Activated naive CD4-positive, alpha-beta T cell treated with anti-CD3 and anti-CD28 coated beads, Interleukin-2, amount 50 U/mL, for 72 hours (primary cell): ENCODE results near the gene BACH1. TPM values are rescaled to one million over a fixed set of nuclear protein-coding genes. Genes with fewer than 3 reads are reported as not detected.
"Not testable (repeated sequence)": the region's sequence is repeated elsewhere in the genome, so short reads cannot be mapped to it uniquely, and the experiment has no call there.

Experiments used
- ATAC-seq, 2 donors: fragments of 150-1000 bp; cut with Tn5 transposase; 2 replicates each; pipeline ENCODE4 v1.10.0; 2021; ENCODE audit warnings: mild to moderate bottlenecking in 2 of 2, moderate library complexity in 2 of 2
- DNase-seq, 2 donors: peaks; one replicate each; pipeline ENCODE4 v3.0.0; 2021 to 2022; ENCODE audit warnings: low spot score in 2 of 2
- H3K27ac Mint-ChIP-seq, 2 donors: one replicate each; pipeline ENCODE4 v1.8.0; 2022; ENCODE audit warnings: mild to moderate bottlenecking in 2 of 2, mixed read lengths in 2 of 2
- H3K36me3 Mint-ChIP-seq, 2 donors: one replicate each; pipeline ENCODE4 v1.8.0; 2022; ENCODE audit warnings: mixed read lengths in 2 of 2
- H3K9me3 Mint-ChIP-seq, 2 donors: one replicate each; pipeline ENCODE4 v1.8.0; 2022; ENCODE audit warnings: mixed read lengths in 2 of 2
- total RNA-seq, 2 donors: library from RNA; stranded (reverse); gene quantifications; one replicate each; pipeline ENCODE4 v1.2.3, GENCODE V29; 2022

BACH1 gene
- total RNA-seq, 2 donors from 2014 or later: 22.1 to 40.7 TPM

DNA sequence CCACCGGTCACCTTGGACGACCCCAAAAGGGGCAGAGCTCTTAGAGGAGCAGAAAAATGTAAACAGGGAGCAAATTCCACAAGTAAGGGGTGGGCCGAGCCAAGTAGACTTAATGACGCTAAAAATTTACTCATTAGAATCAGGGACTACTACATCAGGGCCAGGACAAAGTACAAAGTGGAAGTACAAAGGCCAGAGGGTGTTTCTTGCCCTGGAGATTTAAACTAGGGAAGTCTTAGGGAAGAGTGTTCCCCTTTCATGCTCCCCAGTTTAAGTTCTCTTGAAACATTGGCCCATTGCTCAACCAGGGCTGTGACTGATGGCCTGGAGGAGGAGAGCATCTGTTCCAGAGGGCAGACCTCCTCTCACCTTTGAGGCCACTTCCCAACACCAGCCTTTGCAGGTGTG lies 48.6 kb downstream of the BACH1 start:
- H3K27ac Mint-ChIP-seq: peak overlapping the region in 1 of 2 donors; percentile 65
- H3K36me3 Mint-ChIP-seq: peaks cover 2 to 18% of the 10 kb centered on the region in 2 donors
- H3K9me3 Mint-ChIP-seq: no peaks in the 10 kb centered on the region
- DNase-seq (no peak), ATAC-seq (no peak)

DNA sequence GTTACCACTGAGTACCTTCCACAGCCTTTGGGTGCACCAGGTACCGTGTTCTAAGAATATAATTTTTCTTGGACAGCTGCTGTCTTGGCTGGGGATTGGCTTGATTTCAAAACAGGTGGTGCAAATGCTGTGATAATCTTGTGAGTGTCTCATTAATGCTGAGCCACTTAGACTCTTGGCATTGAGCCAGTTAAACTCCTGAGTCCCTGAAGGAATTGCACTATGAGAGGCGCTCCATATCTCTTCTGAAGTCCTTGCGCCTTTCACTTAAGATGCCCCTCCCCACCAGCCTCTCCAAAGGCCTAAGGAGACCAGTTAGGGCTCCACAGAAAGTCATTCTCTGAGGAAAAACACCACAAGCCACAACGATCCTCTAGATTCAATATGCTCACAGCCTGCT lies 51.0 kb downstream of the BACH1 start:
- no peak for DNase-seq
- ATAC-seq: no peak
- Mint-ChIP-seq H3K36me3 (peaks cover 18 to 26% of the 10 kb centered on the region in 2 donors), H3K9me3 (peaks cover 10 to 13% of the 10 kb centered on the region in 2 donors), H3K27ac (no peak overlapping the region)

GRCh38 chr21:29350246-29350779 lies 51.6 kb downstream of the BACH1 start:
- ATAC-seq (no peak), DNase-seq (no peak)
- Mint-ChIP-seq H3K9me3 (peaks cover 12 to 15% of the 10 kb centered on the region in 2 donors), H3K36me3 (peaks cover 24 to 30% of the 10 kb centered on the region in 2 donors), H3K27ac (no peak overlapping the region)

GRCh38 chr21:29351691-29352090 lies 53.0 kb downstream of the BACH1 start:
- DNase-seq (no peak), ATAC-seq (no peak)
- Mint-ChIP-seq H3K36me3 (peaks cover 26% of the 10 kb centered on the region in 2 donors), H3K9me3 (peaks cover 12 to 15% of the 10 kb centered on the region in 2 donors), H3K27ac (no peak overlapping the region)

- Mint-ChIP-seq H3K9me3 (peaks cover 12 to 15% of the 10 kb centered on the region in 2 donors), H3K36me3 (peaks cover 24 to 26% of the 10 kb centered on the region in 2 donors)
- ATAC-seq, DNase-seq, H3K27ac Mint-ChIP-seq: not testable (repeated sequence)
These were observed 56.5 kb downstream of the BACH1 start for GRCh38 chr21:29355043-29355710.

DNA sequence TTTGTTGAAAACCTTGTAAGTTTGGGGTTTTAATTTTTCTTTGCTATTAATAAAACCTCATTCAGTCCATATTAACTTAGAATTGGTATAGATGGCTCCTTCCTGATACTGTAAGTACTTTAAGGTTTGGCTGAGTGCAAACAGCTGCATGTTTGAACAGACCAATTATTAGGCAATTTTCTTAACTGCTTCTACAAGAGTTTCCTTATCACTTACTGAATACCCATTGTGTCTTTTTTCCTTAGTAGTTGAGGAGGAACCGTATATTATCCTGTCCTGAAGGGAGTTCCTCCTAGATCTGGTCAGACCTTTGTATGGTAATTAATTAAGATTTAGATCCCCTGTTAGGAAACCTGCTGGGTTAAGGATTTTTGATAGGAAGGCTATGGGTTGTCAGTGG lies 57.6 kb downstream of the BACH1 start:
- DNase-seq, ATAC-seq, H3K27ac Mint-ChIP-seq: not testable (repeated sequence)
- peaks cover 24 to 26% of the 10 kb centered on the region in 2 donors for H3K36me3 Mint-ChIP-seq
- peaks cover 12 to 15% of the 10 kb centered on the region in 2 donors for H3K9me3 Mint-ChIP-seq

GRCh38 chr21:29356810-29357209 lies 58.1 kb downstream of the BACH1 start:
- not testable (repeated sequence) for DNase-seq, ATAC-seq, H3K27ac Mint-ChIP-seq
- Mint-ChIP-seq H3K9me3 (peaks cover 12 to 15% of the 10 kb centered on the region in 2 donors), H3K36me3 (peaks cover 24 to 26% of the 10 kb centered on the region in 2 donors)

GRCh38 chr21:29359718-29360117 lies 61.0 kb downstream of the BACH1 start:
- Mint-ChIP-seq H3K36me3 (peaks cover 8 to 10% of the 10 kb centered on the region in 2 donors), H3K9me3 (peaks cover 2% of the 10 kb centered on the region in 2 donors)
- no peak for ATAC-seq

DNA sequence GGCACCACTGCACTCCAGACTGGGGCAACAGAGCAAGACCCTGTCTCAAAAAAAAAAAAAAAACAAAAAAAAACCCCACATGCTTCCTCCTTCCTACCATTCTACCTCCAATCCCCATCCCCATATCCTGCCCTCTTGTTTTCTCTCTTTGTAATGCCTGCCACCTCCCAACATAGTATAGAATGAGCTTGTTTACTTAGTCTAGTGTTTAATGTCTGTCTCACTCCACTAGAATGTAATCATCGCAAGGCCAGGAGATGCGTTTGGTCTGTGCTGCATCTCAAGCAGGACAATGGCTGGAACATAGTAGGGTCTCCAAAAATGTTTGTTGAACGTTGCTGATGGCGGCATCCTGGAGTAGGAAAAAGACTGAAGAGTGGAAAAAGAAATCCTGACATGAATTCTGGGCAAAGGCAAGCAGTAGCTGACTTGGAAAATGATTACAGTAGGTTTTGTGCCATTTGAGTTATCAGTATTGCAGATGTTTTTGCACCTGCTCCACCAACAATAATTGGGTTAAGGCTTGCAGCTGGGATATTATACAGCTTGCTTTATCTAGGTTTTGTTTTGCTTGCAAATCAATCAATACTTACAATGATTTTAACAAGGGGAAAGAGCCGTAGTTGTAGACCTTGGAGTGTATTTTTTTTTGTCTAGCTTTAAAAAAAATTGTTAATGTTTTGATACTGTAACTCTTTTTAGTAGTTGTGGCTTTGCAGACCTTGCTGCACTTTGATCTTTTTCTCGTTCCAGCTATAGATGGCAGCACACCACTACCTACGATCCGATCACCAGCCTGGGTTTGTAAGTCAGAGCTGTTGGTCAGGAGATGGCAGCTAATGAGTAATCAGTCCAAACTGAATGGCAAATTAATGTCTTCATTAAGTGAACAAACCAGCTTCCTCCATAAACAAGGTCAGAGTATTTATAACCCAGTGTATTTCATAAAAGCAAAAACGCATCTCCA lies 62.4 kb downstream of the BACH1 start:
- no peak overlapping the region for H3K27ac Mint-ChIP-seq
- DNase-seq (no peak), ATAC-seq (no peak)
- H3K9me3 Mint-ChIP-seq: no peaks in the 10 kb centered on the region
- peaks cover 0 to 6% of the 10 kb centered on the region in 2 donors for H3K36me3 Mint-ChIP-seq

More at GRCh38 chr21:29359718-29360117, 61.0 kb downstream of the BACH1 start:
- no peak for DNase-seq
- H3K27ac Mint-ChIP-seq: no peak overlapping the region

- Mint-ChIP-seq H3K9me3 (no peaks in the 10 kb centered on the region), H3K36me3 (peaks cover 6% of the 10 kb centered on the region in 2 donors), H3K27ac (no peak overlapping the region)
- DNase-seq (no peak), ATAC-seq (no peak)
These were observed 64.0 kb downstream of the BACH1 start for GRCh38 chr21:29362758-29363157.

- DNase-seq: no peak
- Mint-ChIP-seq H3K27ac (no peak overlapping the region), H3K9me3 (no peaks in the 10 kb centered on the region), H3K36me3 (peaks cover 6% of the 10 kb centered on the region in 2 donors)
- ATAC-seq: no peak
These were observed 67.0 kb downstream of the BACH1 start for GRCh38 chr21:29365661-29366265.

- H3K36me3 Mint-ChIP-seq: peaks cover 6% of the 10 kb centered on the region in 2 donors
- no peak overlapping the region for H3K27ac Mint-ChIP-seq
- H3K9me3 Mint-ChIP-seq: no peaks in the 10 kb centered on the region
- no peak for DNase-seq
- no peak for ATAC-seq
These were observed 67.8 kb downstream of the BACH1 start for GRCh38 chr21:29366532-29366931.

DNA sequence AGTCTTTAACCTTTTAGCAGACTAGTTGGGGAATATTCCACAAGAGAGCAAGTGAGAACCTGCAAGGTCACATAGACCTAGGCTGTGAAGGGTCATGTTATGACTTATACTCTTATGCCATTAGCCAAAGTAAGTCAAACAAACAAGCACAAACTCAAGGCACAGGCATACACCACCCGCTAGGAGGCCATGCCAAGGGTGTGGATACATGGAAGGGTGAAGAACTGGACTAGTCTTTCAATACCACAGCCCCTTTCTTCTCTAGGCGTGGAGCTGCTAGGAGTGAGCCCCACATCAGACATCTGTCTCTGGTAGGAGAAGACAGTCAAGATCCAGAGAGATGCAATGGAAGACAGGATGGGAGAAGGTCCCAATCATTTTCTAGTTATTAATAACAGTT lies 68.6 kb downstream of the BACH1 start:
- no peak for ATAC-seq
- H3K36me3 Mint-ChIP-seq: peaks cover 6% of the 10 kb centered on the region in 2 donors
- H3K27ac Mint-ChIP-seq: no peak overlapping the region

DNA sequence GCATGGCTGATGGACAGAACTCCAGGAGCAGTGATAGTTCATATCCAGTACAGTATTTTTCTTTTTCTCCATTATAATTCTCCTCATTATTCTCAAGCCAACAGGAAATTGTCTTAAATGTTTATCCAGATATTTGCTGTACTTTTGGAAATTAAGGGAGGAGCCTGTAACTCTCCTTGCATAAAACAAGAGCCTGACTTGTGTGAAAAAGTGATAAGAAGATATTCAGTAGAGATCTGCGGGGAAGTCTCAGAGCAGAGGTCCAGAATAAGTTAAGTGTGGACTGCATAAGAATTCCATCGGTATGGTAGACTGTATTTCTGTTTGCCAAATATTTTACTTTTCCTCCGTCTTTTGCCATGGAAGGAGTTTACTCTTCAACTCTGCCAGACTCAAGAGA lies 70.2 kb downstream of the BACH1 start:
- no peak for DNase-seq
- no peak for ATAC-seq
- Mint-ChIP-seq H3K9me3 (peaks cover 0 to 4% of the 10 kb centered on the region in 2 donors), H3K27ac (no peak overlapping the region), H3K36me3 (peaks cover 6 to 14% of the 10 kb centered on the region in 2 donors)

More for the DNA sequence above, 68.6 kb downstream of the BACH1 start:
- DNase-seq: no peak
- H3K9me3 Mint-ChIP-seq: no peaks in the 10 kb centered on the region

DNA sequence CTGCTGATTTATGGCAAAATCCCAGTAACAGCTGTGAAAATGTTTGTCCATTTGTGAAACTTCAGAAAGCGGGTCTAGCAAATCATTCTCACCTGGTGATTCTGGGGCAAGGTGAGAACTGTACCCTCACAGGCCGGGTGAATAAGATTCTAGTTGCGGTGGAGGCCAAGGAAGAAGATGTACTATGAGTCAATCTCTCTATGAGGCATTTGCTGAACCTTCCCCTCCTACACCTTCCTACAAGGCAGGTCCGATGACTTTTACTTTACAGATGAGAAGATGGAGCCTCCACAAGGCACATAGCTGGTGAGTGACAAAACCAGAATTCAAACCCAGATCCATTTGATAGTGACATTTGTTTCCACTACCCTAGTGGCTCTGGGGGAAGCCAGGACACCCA lies 72.7 kb downstream of the BACH1 start:
- peaks cover 7 to 15% of the 10 kb centered on the region in 2 donors for H3K36me3 Mint-ChIP-seq
- peak overlapping the region in 1 of 2 donors; percentile 75 for H3K27ac Mint-ChIP-seq
- DNase-seq (peak in 1 of 2 donors; percentile 21), ATAC-seq (peak; percentile 92 to 93)
- H3K9me3 Mint-ChIP-seq: peaks cover 0 to 4% of the 10 kb centered on the region in 2 donors

DNA sequence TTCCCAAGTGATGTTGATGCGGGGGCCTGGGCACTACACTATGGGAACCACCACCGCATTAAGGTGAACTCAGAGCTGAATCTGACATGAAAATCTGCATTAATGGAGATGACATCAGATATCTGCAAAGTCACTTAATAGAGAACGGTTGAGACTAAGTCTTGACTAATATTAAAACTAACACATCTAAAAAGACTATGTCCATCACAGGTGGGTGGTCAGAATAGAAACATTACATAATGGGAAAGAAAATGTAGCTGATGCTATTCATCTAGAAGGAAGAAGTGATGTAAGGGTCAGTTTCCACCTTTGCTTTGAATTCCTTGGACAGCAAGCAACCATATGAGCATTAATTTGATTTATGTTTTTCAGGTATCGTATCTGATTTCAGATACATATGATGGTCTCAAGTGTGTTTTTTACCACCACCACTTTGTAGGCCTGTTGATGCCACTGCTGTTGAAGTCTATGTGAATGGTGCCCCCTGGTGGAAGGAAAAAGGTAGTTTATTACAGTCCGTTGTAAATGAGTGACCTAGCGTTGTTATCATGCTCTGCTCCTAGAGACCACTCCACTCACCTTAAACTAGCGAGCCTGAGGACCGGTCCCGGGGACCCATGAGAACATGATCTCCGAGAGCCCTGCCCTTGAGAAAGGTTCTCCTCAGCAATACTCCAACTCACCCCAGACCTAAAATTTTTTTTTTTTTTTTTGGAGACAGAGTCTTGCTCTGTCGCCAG lies 73.5 kb downstream of the BACH1 start:
- Mint-ChIP-seq H3K27ac (peak overlapping the region; percentile 75 to 76), H3K36me3 (peaks cover 7 to 9% of the 10 kb centered on the region in 2 donors)

More for the DNA sequence above, 73.5 kb downstream of the BACH1 start:
- ATAC-seq (peak; percentile 57 to 68), DNase-seq (peak in 1 of 2 donors; percentile 70)
- peaks cover 0 to 4% of the 10 kb centered on the region in 2 donors for H3K9me3 Mint-ChIP-seq
